ENCODE measurements around the gene FOLR1. TPM values are rescaled to one million over a fixed set of nuclear protein-coding genes. Genes with fewer than 3 reads are reported as not detected.
A peak's percentile ranks its signal among the peaks of the same experiment; 100 is the strongest.

The FOLR1 gene
- total RNA-seq, 1 donor from 2014 or later: not detected

DNA sequence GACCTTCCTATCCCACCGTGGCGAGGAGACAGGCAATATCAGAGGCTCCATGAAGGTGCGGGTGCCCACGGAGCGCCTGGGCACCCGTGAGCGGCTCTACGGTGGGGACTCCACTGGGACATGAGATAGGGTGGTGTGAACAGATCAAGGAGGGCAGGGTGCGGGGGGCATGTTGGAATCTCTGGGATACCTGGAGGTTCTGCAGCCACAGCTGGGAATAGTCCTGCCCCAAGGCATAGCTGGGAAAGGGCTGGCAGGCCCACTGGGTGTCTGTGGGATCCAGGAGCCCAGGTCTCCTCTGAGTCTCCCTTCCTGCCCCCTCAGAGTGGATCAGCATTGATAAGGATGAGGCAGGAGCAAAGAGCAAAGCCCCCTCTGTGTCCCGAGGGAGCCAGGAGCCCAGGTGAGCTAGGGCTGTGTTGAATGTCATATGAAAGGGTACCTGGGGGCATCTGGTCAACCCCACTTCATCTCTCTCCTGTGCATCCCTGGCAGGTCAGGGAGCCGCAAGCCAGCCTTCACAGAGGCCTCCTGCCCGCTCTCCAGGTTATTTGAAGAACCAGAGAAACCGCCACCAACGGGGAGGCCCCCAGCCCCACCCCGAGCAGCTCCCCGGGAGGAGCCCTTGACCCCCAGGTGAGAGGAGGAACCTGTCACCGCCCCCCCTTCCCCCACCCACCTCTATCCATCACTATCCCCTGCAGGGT, 43.6 kb downstream of the FOLR1 start:
- no peak for DNase-seq (ENCODE audit: low read depth in 2 of 2)

DNA sequence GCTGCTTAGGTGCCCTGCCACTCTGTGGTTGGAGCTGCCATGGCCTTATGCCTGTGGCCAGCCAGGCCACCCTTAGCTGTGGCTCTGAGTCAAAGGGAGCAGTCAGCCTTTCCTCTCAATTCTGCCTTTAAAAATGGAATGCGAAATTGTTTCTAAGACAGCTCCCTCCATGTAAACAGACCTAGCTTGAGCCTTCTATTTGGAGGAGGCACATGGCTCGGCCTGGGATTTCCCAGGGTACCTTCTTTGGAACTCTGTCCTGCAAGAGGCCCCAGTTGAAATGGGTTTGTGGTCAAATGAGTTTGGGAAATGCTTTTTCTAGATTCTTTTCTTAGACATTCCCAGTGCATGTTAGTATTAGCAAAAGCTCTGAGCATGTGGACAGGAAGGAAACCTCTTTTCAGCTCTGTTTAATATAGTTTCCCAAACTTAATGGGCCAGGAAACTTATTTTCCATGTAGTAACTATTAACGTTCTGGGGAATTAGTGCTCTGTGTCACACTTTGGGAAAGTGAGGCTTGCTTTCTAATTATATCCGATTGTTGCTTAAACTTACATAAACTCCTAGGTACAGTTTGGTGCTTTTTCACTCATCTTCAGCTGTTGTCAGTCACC, 44.2 kb downstream of the FOLR1 start:
- DNase-seq (ENCODE audit: low read depth in 2 of 2): peak in 1 of 2 donors; percentile 58

DNA sequence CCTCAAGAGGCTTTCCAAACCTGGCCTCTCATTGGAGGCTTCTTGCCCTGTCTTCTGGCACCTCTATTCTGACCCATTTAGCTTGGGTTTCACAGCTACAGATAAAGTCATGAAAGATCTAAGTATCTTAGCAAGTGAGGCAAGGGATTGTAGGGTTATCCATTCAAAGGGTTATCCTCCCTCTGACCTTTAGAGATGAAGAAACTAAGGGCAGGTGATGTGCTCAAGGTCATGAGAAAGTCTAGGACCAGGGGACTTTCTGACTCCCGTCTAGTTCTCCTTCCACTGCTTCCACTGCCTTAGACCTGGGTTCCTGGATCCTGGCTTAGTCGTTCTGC, 44.8 kb downstream of the FOLR1 start:
- DNase-seq (ENCODE audit: low read depth in 2 of 2): no peak

DNA sequence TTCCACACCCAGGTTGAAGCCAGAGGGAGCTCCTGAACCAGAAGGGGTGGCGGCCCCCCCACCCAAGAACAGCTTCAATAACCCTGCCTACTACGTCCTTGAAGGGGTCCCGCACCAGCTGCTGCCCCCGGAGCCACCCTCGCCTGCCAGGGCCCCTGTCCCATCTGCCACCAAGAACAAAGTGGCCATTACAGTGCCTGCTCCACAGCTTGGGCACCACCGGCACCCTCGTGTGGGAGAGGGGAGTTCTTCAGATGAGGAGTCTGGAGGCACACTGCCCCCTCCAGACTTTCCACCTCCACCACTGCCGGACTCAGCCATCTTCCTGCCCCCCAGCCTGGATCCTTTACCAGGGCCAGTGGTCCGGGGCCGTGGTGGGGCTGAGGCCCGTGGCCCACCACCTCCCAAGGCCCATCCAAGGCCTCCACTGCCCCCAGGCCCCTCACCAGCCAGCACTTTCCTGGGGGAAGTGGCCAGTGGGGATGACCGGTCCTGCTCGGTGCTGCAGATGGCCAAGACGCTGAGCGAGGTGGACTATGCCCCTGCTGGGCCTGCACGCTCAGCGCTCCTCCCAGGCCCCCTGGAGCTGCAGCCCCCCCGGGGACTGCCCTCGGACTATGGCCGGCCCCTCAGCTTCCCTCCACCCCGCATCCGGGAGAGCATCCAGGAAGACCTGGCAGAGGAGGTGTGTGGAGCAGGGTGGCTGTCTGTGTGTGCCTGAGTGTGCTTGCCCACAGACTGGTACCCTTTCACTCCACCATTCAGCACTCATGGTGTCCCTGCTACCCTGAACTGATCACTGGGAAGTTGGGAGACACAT, 45.4 kb downstream of the FOLR1 start:
- no peak for DNase-seq (ENCODE audit: low read depth in 2 of 2)

DNA sequence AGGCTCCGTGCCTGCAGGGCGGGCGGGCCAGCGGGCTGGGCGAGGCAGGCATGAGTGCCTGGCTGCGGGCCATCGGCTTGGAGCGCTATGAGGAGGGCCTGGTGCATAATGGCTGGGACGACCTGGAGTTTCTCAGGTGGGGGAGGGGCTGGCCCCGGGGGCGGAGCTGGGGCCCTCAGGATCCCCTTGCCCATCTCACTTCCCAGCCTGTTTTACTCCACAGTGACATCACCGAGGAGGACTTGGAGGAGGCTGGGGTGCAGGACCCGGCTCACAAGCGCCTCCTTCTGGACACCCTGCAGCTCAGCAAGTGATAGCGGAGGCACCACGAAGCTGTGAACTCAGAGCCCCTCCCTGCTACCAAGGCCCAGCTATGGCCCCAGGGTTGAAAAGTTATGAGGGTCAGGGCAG, 46.1 kb downstream of the FOLR1 start:
- peak; percentile 59 to 79 for DNase-seq (ENCODE audit: low read depth in 2 of 2)

DNA sequence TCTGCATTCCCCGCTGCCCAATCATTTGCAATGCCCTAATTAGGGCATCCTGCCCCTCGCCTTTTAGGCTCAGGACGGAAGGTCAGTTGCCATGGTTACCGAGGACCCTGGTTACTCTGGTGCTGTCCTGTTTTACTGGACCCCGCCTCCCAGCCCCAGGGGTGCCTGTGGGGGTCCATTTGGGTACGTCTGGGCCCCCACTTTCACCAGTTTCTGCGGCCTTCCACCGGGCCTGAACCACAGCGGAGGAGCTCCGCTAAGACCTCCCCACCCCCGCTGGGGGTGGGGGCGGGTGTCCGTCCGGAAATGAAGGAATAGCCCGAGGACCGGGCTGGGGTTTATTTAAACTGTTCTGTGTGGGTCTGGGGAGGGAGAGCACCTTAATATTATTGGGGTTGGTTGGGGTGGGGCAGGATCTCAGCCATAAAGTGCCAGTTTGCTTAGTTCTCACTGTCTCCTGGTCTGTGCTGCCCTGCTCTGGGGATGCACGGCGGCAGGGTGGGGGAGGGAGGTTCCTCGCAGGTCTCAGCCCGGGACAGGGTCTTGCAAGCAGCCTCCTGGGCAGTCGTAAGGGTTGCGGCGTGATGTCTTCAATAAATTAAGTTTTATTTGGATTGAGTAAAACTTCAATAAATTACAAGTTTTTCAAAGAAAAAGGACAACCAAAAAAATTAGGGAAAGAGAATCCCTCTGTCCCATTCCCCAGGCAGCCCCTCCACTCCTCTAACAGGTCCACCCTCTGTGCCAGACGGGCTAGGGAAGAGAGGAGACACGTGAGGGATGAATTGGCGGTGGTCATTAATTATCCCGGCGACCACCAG, 46.8 kb downstream of the FOLR1 start:
- no peak for DNase-seq (ENCODE audit: low read depth in 2 of 2)

DNA sequence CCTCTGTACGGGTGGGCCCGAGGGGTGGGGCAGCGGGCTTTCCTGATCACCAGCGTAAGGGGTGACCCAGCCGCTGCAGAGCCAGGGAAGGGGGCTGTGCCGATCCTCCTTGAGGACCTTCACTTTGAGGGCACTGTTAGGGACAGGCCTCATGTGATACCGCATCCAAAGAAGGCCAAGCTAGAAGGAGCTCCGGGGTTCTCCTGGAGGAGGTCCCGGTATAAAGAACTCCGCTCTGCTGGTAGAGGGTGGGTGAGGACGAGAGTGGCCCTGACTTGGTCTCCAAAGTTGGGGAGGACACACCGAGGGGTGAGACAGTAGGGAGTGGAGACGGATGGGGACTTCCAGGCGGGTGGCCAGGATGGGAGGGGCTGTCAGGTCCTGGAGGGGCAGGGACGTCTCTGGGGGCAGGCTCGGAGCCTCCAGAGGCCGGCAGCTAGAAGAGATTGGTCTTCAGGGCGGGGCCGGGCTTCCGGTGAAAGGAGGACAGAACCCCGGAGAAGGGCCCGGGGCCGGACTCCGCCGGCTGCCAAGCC, 47.4 kb downstream of the FOLR1 start:
- DNase-seq (ENCODE audit: low read depth in 2 of 2): no peak

DNA sequence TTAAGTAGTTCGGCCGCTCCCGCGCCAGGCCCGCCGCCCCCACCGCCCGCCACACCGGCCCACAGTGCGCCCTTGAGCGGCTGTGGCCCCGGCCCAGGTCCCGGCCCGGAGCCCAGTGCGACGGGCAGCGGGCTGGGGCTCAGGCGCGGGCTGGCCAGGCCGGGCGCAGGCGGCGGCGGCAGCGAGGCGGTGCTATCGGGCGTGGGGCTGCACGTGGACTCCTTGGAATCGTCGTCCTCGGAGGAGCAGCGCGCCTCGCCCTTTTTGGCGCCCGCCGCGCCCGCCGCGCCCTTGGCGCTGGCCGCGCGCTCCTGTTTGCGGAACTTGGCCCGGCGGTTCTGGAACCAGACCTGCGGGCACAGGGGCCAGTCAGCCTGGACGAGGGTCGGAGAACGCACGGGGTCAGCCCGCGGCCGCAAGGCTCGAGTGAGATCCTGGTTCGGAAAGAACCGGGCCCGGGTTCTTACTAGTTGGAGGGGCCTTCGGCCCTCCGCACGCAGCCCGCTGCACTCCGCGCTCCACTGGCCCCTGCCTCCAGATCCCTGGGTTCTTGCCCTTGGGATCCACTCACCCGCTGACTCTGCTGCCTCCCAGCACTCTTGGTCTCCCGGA, 48.0 kb downstream of the FOLR1 start:
- DNase-seq (ENCODE audit: low read depth in 2 of 2): no peak

DNA sequence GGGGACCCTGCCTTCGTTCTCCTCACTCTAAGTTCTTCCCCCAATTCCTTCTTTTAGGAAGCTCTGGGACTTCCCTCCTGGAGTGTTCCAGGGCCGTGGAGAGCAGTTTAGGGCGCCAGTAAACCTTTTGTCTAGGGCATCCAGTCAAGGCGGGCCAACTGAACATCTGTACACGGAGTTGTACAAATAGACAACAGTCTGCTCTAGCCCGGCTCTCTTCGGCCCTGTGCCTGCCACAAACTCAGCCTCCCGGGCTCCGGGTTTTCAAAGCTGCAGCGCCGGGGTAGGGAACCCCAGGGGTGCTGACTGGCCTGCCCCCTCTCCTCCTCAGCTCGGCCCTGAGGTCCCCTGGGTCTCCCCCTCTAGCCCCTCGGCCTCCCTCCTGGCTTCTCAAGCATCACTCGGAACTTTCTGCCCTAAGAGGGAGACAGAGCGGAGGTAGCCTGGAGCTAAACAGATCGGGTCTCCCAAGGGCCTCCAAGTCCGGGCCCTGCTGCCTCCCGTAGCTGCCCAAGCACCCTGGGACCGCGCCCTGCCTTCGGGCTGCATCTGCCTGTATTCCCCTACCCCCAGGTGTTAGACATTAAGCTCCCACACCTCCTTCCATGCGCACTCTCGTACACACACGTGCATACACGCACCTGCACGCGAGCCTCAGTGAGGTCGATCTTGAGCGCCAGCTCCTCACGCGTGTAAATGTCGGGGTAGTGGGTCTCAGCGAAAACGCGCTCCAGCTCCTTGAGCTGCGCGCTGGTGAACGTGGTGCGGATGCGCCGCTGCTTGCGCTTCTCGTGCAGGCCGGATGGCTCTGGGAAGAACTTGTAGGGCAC, 48.7 kb downstream of the FOLR1 start:
- no peak for DNase-seq (ENCODE audit: low read depth in 2 of 2)

DNA sequence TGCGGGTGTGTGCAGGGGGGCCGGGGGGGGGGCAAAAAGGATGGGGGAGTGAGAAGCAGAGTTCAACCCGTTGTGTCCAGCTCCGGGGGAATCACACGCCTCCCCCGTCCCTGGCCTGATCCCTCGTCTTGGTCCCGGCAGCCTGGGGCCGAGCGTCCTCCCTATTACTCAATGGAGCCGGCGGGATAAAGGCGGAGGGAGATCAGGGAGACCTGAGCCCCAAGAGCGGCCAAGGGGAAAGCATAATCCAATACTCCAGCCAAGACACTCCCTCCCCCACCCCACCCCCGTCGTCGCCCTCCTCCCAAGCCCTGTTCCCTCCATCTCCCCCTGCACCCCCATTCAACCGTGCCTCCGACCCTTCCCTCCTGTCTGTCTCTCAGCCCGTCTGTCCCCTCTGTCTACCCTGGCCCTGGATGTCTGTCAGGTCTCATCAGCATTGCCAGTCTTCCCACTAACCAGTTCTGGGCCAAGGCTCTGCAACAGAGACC, 49.4 kb downstream of the FOLR1 start:
- no peak for DNase-seq (ENCODE audit: low read depth in 2 of 2)

DNA sequence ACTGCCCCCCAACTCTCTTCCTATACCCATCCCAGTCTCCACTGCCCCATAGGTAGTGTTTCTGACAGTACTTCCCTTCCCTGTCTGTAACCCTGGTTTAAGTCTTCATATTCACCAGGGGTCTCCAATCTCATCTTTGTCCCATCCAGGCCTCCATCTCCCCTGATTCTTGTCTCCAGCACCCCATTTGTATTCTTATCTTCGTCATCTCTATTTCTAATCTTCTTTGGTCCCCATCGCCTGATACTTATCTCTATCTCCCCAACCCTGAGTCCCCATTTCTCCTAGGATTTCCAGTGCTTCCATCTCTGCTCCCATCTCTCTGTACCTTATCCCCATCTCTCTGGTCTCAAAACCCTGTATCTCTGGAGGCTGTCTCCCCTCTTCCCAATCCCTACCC, 50.2 kb downstream of the FOLR1 start:
- DNase-seq (ENCODE audit: low read depth in 2 of 2): no peak

DNA sequence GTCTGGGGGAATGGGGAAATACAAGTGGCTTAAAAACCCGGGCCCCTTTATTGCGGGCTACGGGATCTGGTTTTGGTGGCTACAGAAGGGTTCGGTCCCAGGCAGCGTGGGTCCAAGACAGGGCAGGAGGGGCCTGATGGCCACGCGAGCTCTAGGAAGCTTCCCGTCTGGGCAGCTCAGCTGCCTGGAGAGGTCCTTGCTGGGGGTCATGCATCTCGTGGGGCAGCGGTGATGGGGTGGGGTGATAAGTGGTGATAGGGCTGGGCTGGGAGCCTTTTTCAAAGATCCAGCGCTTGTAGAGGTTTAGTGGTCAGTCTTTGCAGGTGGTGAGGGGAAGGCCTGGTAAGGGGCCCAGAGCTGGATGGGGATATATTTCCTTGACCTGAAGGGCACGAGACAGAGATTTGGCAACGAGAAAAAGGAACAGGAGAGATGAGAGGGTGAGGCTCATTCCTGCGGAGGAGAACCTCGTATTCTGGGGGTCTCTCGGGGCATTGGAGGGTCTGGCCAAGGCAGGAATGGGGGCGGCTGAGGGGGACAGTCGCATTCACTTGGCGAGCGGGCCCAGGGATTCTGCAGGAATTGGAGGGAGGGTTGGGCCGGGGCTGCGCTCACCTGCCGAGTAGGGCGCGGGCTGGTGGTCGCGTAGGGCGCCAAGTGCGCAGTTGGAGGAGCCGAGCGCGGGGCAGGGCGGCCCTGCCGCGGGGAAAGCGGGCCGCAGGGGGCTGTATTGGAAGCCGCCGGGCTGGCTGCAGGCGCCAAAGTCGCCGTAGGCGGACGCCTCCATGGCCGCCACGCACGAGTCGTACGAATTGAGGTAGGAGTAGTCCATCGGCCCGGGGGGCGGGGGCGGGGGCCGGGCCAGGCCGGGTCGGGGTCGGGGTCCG, 51.5 kb downstream of the FOLR1 start:
- DNase-seq (ENCODE audit: low read depth in 2 of 2): no peak

DNA sequence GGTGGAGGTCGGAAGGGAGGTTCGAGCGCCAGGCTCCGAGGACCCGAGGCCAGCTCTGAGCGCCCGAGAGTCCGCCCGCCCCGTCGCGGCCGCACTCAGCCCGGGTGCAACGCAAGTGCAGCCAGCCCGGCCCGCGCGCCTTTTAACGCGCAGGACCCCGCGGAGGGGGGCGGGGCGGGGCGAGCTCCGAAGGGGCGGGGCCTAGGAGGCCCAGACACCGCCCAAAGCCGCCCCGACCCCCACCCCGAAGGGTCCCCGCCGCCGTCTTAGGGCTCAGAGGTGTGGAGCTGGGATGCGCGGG, 52.1 kb downstream of the FOLR1 start, which contains the start of gene PHOX2A:
PHOX2A (minus strand) TSS at position 117 of the 301 bp plus-strand sequence. CDS start 172 bp downstream, outside the sequence.
- DNase-seq (ENCODE audit: low read depth in 2 of 2): no peak

DNA sequence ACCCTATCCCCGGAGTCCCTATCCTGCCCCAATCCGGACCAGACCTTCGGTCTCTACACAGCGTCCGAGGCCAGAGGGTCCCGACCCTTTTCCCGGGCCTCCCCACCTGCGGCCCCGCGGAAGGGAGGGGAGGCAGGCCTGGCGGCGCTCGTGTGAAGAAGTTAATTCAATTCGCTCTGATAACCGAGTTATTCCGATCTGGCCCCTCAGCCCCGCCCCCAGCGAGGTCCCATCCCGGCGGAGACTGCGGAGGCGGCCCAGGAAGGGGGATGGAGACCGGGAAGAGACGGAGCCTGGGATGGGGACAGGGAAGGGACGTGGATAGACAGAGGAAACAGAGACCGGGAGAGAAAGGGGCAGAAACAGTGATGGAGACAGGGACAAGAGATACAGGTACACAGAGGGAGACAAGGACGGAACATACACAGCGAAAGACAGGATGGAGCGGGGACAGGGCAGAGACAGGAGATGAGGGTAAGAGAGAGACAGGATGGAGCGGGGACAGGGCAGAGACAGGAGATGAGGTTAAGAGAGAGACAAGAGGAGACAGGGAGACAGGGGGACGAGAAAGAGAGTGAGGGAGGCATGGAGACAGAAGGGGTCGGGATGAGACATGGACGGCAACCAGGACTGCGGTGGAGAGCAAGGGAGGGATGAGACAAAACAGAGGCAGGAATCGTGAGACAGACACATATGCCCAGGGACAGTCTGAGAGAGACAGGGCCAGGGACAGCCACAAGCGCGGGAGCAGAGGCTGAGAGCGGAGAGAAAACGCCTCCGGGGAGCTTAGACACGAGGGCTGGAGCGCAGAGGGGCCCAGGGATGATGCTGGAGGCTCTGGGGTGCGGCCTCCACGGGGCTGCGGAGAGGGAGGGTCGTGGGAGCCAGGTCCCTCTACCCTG, 52.7 kb downstream of the FOLR1 start:
- no peak for DNase-seq (ENCODE audit: low read depth in 2 of 2)

DNA sequence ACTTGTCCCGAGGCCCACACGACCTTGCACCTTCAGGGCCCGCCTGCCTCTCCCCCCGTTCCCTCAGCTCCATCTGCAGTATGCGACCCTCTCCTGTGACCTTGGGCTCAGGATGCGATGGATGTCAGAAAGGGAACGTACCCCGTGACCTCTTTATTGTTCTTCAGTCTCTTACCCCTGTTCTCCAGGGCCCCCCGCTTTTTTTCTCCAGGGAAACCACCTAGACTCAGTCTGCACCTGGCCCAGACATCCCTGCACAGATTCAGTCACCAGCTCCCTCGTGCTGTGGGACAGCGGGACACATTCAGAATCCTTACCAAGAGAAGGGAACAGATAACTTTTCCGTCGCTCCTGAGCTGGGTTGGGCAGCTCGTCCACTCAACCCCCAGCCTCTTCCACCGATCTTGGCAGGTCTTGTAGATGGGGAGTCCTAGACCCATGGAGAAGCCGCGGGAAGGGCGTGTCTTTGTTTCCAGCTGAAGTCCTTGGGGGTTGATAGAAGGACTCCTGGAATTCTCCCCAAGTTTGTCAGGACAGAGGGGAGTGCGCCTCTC, 53.4 kb downstream of the FOLR1 start:
- DNase-seq (ENCODE audit: low read depth in 2 of 2): no peak

All from lung microvascular endothelial cell (primary cell).